Loucy (cell line): ENCODE measurements around the gene SLC6A19.

Experiments
- H2AFZ ChIP-seq: fragments of 200-600 bp; sonication (generic); 2 replicates; pipeline ENCODE4 v1.6.0; 2016; ENCODE audit warnings: antibody characterized with exemption, mild to moderate bottlenecking, low read length, moderate library complexity
- H3F3A ChIP-seq: fragments of 200-600 bp; 2 replicates; pipeline ENCODE4 v1.6.0; 2016; ENCODE audit warnings: antibody characterized with exemption, low read depth, mild to moderate bottlenecking
- H3K27me3 ChIP-seq: fragments of 200-600 bp; sonication (generic); 2 replicates; pipeline ENCODE4 v1.6.1; 2014; ENCODE audit warnings: low read length, mild to moderate bottlenecking; ENCODE audit not compliant: insufficient read depth, poor library complexity, severe bottlenecking
- H3K36me3 ChIP-seq: fragments of 200-600 bp; sonication (generic); 2 replicates; pipeline ENCODE4 v1.6.1; 2016; ENCODE audit warnings: low read length; ENCODE audit not compliant: insufficient read depth
- H3K4me1 ChIP-seq: fragments of 200-600 bp; sonication (generic); 2 replicates; pipeline ENCODE4 v1.5.1; 2014; ENCODE audit warnings: low read length, mild to moderate bottlenecking; ENCODE audit not compliant: insufficient read depth, poor library complexity, severe bottlenecking
- H3K4me2 ChIP-seq: fragments of 200-600 bp; sonication (generic); 2 replicates; pipeline ENCODE4 v1.6.0; 2014; ENCODE audit warnings: antibody characterized with exemption, low read length, low read depth, mild to moderate bottlenecking; ENCODE audit not compliant: poor library complexity, severe bottlenecking
- H3K4me3 ChIP-seq: fragments of 200-600 bp; sonication (generic); 2 replicates; pipeline ENCODE4 v1.5.1; 2014; ENCODE audit warnings: low read length, mild to moderate bottlenecking, mixed read lengths; ENCODE audit not compliant: poor library complexity, severe bottlenecking
- H3K79me2 ChIP-seq: fragments of 200-600 bp; sonication (generic); 2 replicates; pipeline ENCODE4 v1.6.1; 2014; ENCODE audit warnings: low read length; ENCODE audit not compliant: insufficient read depth
- H3K9ac ChIP-seq: fragments of 200-600 bp; sonication (generic); 2 replicates; pipeline ENCODE4 v1.6.0; 2014; ENCODE audit warnings: mild to moderate bottlenecking, low read depth, low read length, moderate library complexity; ENCODE audit not compliant: poor library complexity, severe bottlenecking
- H3K9me2 ChIP-seq: fragments of 200-600 bp; sonication (generic); replicated peaks from 2 replicates; pipeline ENCODE4 v1.6.1; 2016; ENCODE audit warnings: low read depth, low read length, mixed read lengths
- H3K9me3 ChIP-seq: fragments of 200-600 bp; sonication (generic); 2 replicates; pipeline ENCODE4 v1.6.1; 2014; ENCODE audit warnings: mild to moderate bottlenecking, antibody characterized with exemption, low read length, low read depth; ENCODE audit not compliant: insufficient read depth
- H4K20me1 ChIP-seq: fragments of 200-600 bp; sonication (generic); 2 replicates; pipeline ENCODE4 v1.6.0; 2014; ENCODE audit warnings: antibody characterized with exemption, low read length, mild to moderate bottlenecking; ENCODE audit not compliant: insufficient read depth, poor library complexity, severe bottlenecking
- CTCF ChIP-seq: fragments of 200-600 bp; sonication (generic); conservative IDR thresholded peaks from 2 replicates; pipeline ENCODE4 v1.5.1; 2014; ENCODE audit warnings: mild to moderate bottlenecking, antibody characterized with exemption, low read length
- EZH2phosphoT487 ChIP-seq: fragments of 200-600 bp; IDR thresholded peaks from 2 replicates; pipeline ENCODE4 v1.6.1; 2018; ENCODE audit warnings: antibody characterized with exemption, mild to moderate bottlenecking, moderate library complexity, borderline replicate concordance

The SLC6A19 gene

GRCh38 chr5:1214163-1214935 lies 13.0 kb downstream of the SLC6A19 start:
- H3K4me3 ChIP-seq: no peak overlapping the region
- no peaks in the 10 kb centered on the region for H3K9me3 ChIP-seq
- no peaks in the 10 kb centered on the region for H3F3A ChIP-seq
- H3K4me1 ChIP-seq: peaks cover 24% of the 10 kb centered on the region
- no peaks in the 10 kb centered on the region for H4K20me1 ChIP-seq
- H3K9me2 ChIP-seq: no peaks in the 10 kb centered on the region
- H3K4me2 ChIP-seq: no peak overlapping the region
- H3K9ac ChIP-seq: no peak overlapping the region
- no peaks in the 10 kb centered on the region for H3K36me3 ChIP-seq
- TF ChIP-seq CTCF (no peak), EZH2phosphoT487 (no peak)
- no peaks in the 10 kb centered on the region for H3K79me2 ChIP-seq
- H2AFZ ChIP-seq: no peak overlapping the region
- no peaks in the 10 kb centered on the region for H3K27me3 ChIP-seq

GRCh38 chr5:1214936-1215220 lies 13.5 kb downstream of the SLC6A19 start:
- no peaks in the 10 kb centered on the region for H3F3A ChIP-seq
- no peak overlapping the region for H3K9ac ChIP-seq
- no peaks in the 10 kb centered on the region for H3K27me3 ChIP-seq
- TF ChIP-seq EZH2phosphoT487 (no peak), CTCF (no peak)
- no peaks in the 10 kb centered on the region for H3K9me2 ChIP-seq
- H3K9me3 ChIP-seq: no peaks in the 10 kb centered on the region
- no peak overlapping the region for H3K4me3 ChIP-seq
- no peaks in the 10 kb centered on the region for H3K79me2 ChIP-seq
- H4K20me1 ChIP-seq: no peaks in the 10 kb centered on the region
- peaks cover 19% of the 10 kb centered on the region for H3K4me1 ChIP-seq
- no peak overlapping the region for H3K4me2 ChIP-seq
- no peaks in the 10 kb centered on the region for H3K36me3 ChIP-seq
- H2AFZ ChIP-seq: no peak overlapping the region

GRCh38 chr5:1215320-1216096 lies 14.1 kb downstream of the SLC6A19 start:
- Histone ChIP-seq H3K9ac (no peak overlapping the region), H3K4me2 (no peak overlapping the region), H4K20me1 (no peaks in the 10 kb centered on the region), H3K9me2 (no peaks in the 10 kb centered on the region), H3K4me1 (peaks cover 16% of the 10 kb centered on the region), H3K9me3 (no peaks in the 10 kb centered on the region), H3K79me2 (no peaks in the 10 kb centered on the region), H3K36me3 (no peaks in the 10 kb centered on the region), H3K4me3 (no peak overlapping the region), H3K27me3 (no peaks in the 10 kb centered on the region), H3F3A (no peaks in the 10 kb centered on the region), H2AFZ (no peak overlapping the region)
- TF ChIP-seq EZH2phosphoT487 (no peak), CTCF (no peak)
